Pancreas (tissue), 10 donors: ENCODE data around the gene LIMS2. TPM values are rescaled to one million over a fixed set of nuclear protein-coding genes. Genes with fewer than 3 reads are reported as not detected.

Experiments used
- ATAC-seq, 4 donors: fragments of 200-7000 bp; cut with Tn5 transposase; one replicate each; pipeline versions ENCODE4 v1.8.0 to v1.9.1; 2020; ENCODE audit warnings: mild to moderate bottlenecking in 4 of 4, moderate library complexity in 4 of 4
- DNase-seq, 6 donors: peaks; one replicate each; pipeline ENCODE4 v3.0.0-alpha.2; 2020
- FAIRE-seq: peaks from 2 replicates; lab custom pipeline; 2012; peaks lifted over from hg19 to GRCh38; lab: Jason Lieb, UNC
- H3K27ac ChIP-seq, 4 donors: fragments of 200-600 bp; sonication (generic); 1 replicate in 3 of 4; 2 replicates in 1 of 4; pipeline versions ENCODE4 v1.5.0 to v1.8.0; 2020
- H3K27me3 ChIP-seq, 4 donors: fragments of 200-600 bp; one replicate each; pipeline ENCODE4 v1.8.0; 2021
- H3K36me3 ChIP-seq, 3 donors: fragments of 200-600 bp; sonication (generic) in 1 of 3; one replicate each; pipeline versions ENCODE4 v1.5.0 to v1.8.0; 2020 to 2021
- H3K4me1 ChIP-seq, 3 donors: fragments of 200-600 bp; one replicate each; pipeline ENCODE4 v1.8.0; 2021
- H3K4me3 ChIP-seq, 4 donors: fragments of 200-600 bp; sonication (generic) in 2 of 4; one replicate each; pipeline versions ENCODE4 v1.5.0 to v1.8.0; 2020 to 2021
- H3K9me3 ChIP-seq, 4 donors: fragments of 200-600 bp; one replicate each; pipeline ENCODE4 v1.8.0; 2021
- CTCF ChIP-seq, 4 donors: fragments of 200-600 bp; sonication (generic) in 3 of 4; IDR thresholded peaks; one replicate each; pipeline versions ENCODE4 v1.5.0 to v1.8.0; 2021; ENCODE audit warnings: antibody characterized with exemption in 4 of 4
- WGBS, 2 donors: extraction: QIAGEN DNeasy Blood & Tissue Kit; methylation state at CpG; one replicate each; pipeline ENCODE4 v1.1.7; 2013; 5-methylcytosine and 5-hydroxymethylcytosine counted together
- intact Hi-C, 3 donors: fragments of 100-400 bp; cut with DNase I; formaldehyde crosslinking; loops; one replicate each; pipeline versions ENCODE4 v1.11.1 to v1.14.2; 2022
- polyA plus RNA-seq, 2 donors: library from polyadenylated mRNA; stranded (reverse); fragments of 200-250 nt; gene quantifications; one replicate each; pipeline ENCODE4 v1.2.3, GENCODE V29; 2013
- total RNA-seq, 6 donors: library from RNA; stranded (reverse); fragmentation: NEBNext Ultra II Directional in 4 of 6; extraction: Animal tissue kit (Norgen Biotek cat#: 25700) in 4 of 6; gene quantifications; one replicate each; pipeline versions ENCODE4 v1.2.1 to v1.2.4, GENCODE V29; 2021 to 2023
- donor health status: healthy with polysubstance abuse.
- donor health status: DM: no; HTN: no; CAD: no; lungs with moderate emphysema.
- donor health status: DM: no; HTN: no; CAD: no.
- donor health status: control.
- donor health status: control.
- donor health status: Bipolar disorder and iron deficiency.
- donor health status: DM: yes; HTN: yes; CAD: no.
- donor health status: DM: no; HTN: no; CAD: no.
- donor health status: DM: no; HTN: no; CAD: no.
- donor health status: DM: yes; HTN: yes; CAD: no.

The LIMS2 gene
- total and polyA plus RNA-seq, 8 donors = 2.2 to 139 (median 5.2) TPM

- WGBS, 2 donors = 60 to 71% methylated on average over 10 of the region's 10 CpGs
- Histone ChIP-seq H3K4me3 (no peak overlapping the region), H3K27ac (no peak overlapping the region), H3K36me3 (no peaks in the 10 kb centered on the region), H3K4me1 (peaks cover 0 to 3% (median 0%) of the 10 kb centered on the region in 3 donors), H3K9me3 (no peaks in the 10 kb centered on the region), H3K27me3 (no peaks in the 10 kb centered on the region)
- TF ChIP-seq CTCF (IDR thresholded peaks at IDR 0.05) = no peak
- no peak for ATAC-seq
- intact Hi-C loops = no loop called here
- DNase-seq = no peak
- FAIRE-seq = no peak
These were observed 5.0 kb downstream of the LIMS2 start for GRCh38 chr2:127670055-127670956.

GRCh38 chr2:127669056-127669455 lies 6.3 kb downstream of the LIMS2 start:
- DNase-seq = no peak
- Histone ChIP-seq H3K27me3 (no peaks in the 10 kb centered on the region), H3K4me1 (no peaks in the 10 kb centered on the region), H3K36me3 (no peaks in the 10 kb centered on the region), H3K27ac (no peak overlapping the region), H3K4me3 (no peak overlapping the region), H3K9me3 (no peaks in the 10 kb centered on the region)
- no peak for ATAC-seq
- TF ChIP-seq CTCF (IDR thresholded peaks at IDR 0.05) = no peak
- FAIRE-seq = no peak
- 78 to 79% methylated on average over 7 of the region's 7 CpGs for WGBS, 2 donors
- intact Hi-C loops = no loop called here

GRCh38 chr2:127665267-127665893 lies 9.9 kb downstream of the LIMS2 start:
- Histone ChIP-seq H3K27ac (no peak overlapping the region), H3K9me3 (no peaks in the 10 kb centered on the region), H3K36me3 (no peaks in the 10 kb centered on the region), H3K4me3 (no peak overlapping the region), H3K4me1 (no peaks in the 10 kb centered on the region), H3K27me3 (peaks cover 0 to 3% (median 0%) of the 10 kb centered on the region in 4 donors)
- intact Hi-C loops = no loop called here
- 88 to 90% methylated on average over 8 of the region's 8 CpGs for WGBS, 2 donors
- no peak for FAIRE-seq
- no peak for DNase-seq
- no peak for ATAC-seq
- TF ChIP-seq CTCF (IDR thresholded peaks at IDR 0.05) = no peak

- intact Hi-C loops = no loop called here
- TF ChIP-seq CTCF (IDR thresholded peaks at IDR 0.05) = no peak
- ATAC-seq = no peak
- Histone ChIP-seq H3K4me3 (no peak overlapping the region), H3K27ac (no peak overlapping the region), H3K36me3 (no peaks in the 10 kb centered on the region), H3K4me1 (no peaks in the 10 kb centered on the region), H3K9me3 (no peaks in the 10 kb centered on the region), H3K27me3 (peaks cover 0 to 3% (median 0%) of the 10 kb centered on the region in 4 donors)
- WGBS, 2 donors = 94% methylated on average over 6 of the region's 6 CpGs
- no peak for DNase-seq
- FAIRE-seq = no peak
These were observed 10.5 kb downstream of the LIMS2 start for GRCh38 chr2:127664895-127665225.
